Psoas muscle (tissue), 8 donors: Measurements from ENCODE around the gene CDK14. TPM values are rescaled to one million over a fixed set of nuclear protein-coding genes. Genes with fewer than 3 reads are reported as not detected.

Source experiments
- ATAC-seq, 4 donors: fragments of 200-7000 bp; cut with Tn5 transposase; one replicate each; pipeline ENCODE4 v1.9.1; 2020; ENCODE audit warnings: moderate library complexity in 3 of 4, mild to moderate bottlenecking in 2 of 4
- DNase-seq, 2 donors: peaks; one replicate each; pipeline ENCODE4 v3.0.0-alpha.2; 2020
- H3K27ac ChIP-seq: fragments of 200-600 bp; one replicate; pipeline ENCODE4 v1.8.0; 2022
- H3K27me3 ChIP-seq, 3 donors: fragments of 200-600 bp in 1 of 3; one replicate each; pipeline versions ENCODE4 v1.6.1 to v1.8.0; 2013 to 2022; ENCODE audit warnings: low read length in 2 of 3, mild to moderate bottlenecking in 2 of 3, moderate library complexity in 1 of 3; ENCODE audit not compliant: insufficient read depth in 3 of 3
- H3K36me3 ChIP-seq, 2 donors: fragments of 200-600 bp in 1 of 2; one replicate each; pipeline versions ENCODE4 v1.6.1 to v1.8.0; 2013 to 2022; ENCODE audit warnings: low read depth in 1 of 2, mild to moderate bottlenecking in 1 of 2, moderate library complexity in 1 of 2; ENCODE audit not compliant: insufficient read depth in 1 of 2
- H3K4me1 ChIP-seq: fragments of 200-600 bp; one replicate; pipeline ENCODE4 v1.8.0; 2022
- H3K4me3 ChIP-seq: fragments of 200-600 bp; one replicate; pipeline ENCODE4 v1.8.0; 2022; ENCODE audit warnings: mild to moderate bottlenecking
- H3K9me3 ChIP-seq: fragments of 200-600 bp; one replicate; pipeline ENCODE4 v1.8.0; 2022
- CTCF ChIP-seq: fragments of 200-600 bp; IDR thresholded peaks from one replicate; pipeline ENCODE4 v1.8.0; 2022; ENCODE audit warnings: antibody characterized with exemption
- WGBS, 3 donors: extraction: QIAGEN DNeasy Blood & Tissue Kit; methylation state at CpG; one replicate each; pipeline versions ENCODE4 v1.1.6 to v1.1.7; 2013; 5-methylcytosine and 5-hydroxymethylcytosine counted together
- intact Hi-C, 2 donors: fragments of 100-400 bp; cut with DNase I; formaldehyde crosslinking; loops; one replicate each; pipeline versions ENCODE4 v1.11.0 to v1.14.2; 2022
- polyA plus RNA-seq, 3 donors: library from polyadenylated mRNA; stranded (reverse); fragments of 200-250 nt; gene quantifications; one replicate each; pipeline ENCODE4 v1.2.3, GENCODE V29; 2013
- total RNA-seq, 4 donors: library from RNA; stranded (reverse); fragmentation: NEBNext Ultra II Directional in 2 of 4; extraction: Animal tissue kit (Norgen Biotek cat#: 25700) in 2 of 4; gene quantifications; one replicate each; pipeline versions ENCODE4 v1.2.1 to v1.2.4, GENCODE V29; 2021 to 2023
- donor health status: healthy with polysubstance abuse.
- donor health status: DM: no; HTN: no; CAD: no; lungs with moderate emphysema.
- donor health status: Bipolar disorder and iron deficiency.
- donor health status: healthy.
- donor health status: DM: yes; HTN: yes; CAD: no.
- donor health status: DM: no; HTN: no; CAD: no.
- donor health status: DM: no; HTN: no; CAD: no.
- donor health status: DM: yes; HTN: yes; CAD: no.

Gene CDK14
- total and polyA plus RNA-seq, 7 donors: 1.7 to 16.6 (median 10.6) TPM

- 92 to 96% (median 93%) methylated on average over 3 of the region's 3 CpGs for WGBS, 3 donors
- no peak for TF ChIP-seq CTCF
- intact Hi-C loops: loop anchor here (10.0 kb wide), 3 partner anchors 184 to 804 kb away; partner anchors contain the start of genes FZD1 (in 1 of the 2) and MTERF1 (in 1 of the 2)
- no peak for DNase-seq
- no peak overlapping the region for H3K4me3 ChIP-seq
- H3K4me1 ChIP-seq: peaks cover 10% of the 10 kb centered on the region
- no peaks in the 10 kb centered on the region for H3K27me3 ChIP-seq
- H3K36me3 ChIP-seq: no peaks in the 10 kb centered on the region
- H3K9me3 ChIP-seq: no peaks in the 10 kb centered on the region
- no peak overlapping the region for H3K27ac ChIP-seq
- ATAC-seq: no peak
These were observed 484.2 kb downstream of the CDK14 start for GRCh38 chr7:91080351-91080750.

GRCh38 chr7:91082038-91082437, 485.9 kb downstream of the CDK14 start:
- Histone ChIP-seq H3K9me3 (no peaks in the 10 kb centered on the region), H3K27me3 (no peaks in the 10 kb centered on the region), H3K4me3 (no peak overlapping the region), H3K27ac (no peak overlapping the region), H3K4me1 (peaks cover 10% of the 10 kb centered on the region), H3K36me3 (no peaks in the 10 kb centered on the region)
- WGBS, 3 donors: 23 to 38% (median 28%) methylated on average over 3 of the region's 3 CpGs
- TF ChIP-seq CTCF: no peak
- intact Hi-C loops: loop anchor here (10.0 kb wide), 3 partner anchors 183 to 803 kb away; partner anchors contain the start of genes FZD1 (in 1 of the 2) and MTERF1 (in 1 of the 2)
- DNase-seq (no peak), ATAC-seq (no peak)

GRCh38 chr7:91082852-91083495, 486.9 kb downstream of the CDK14 start:
- Histone ChIP-seq H3K4me3 (no peak overlapping the region), H3K9me3 (no peaks in the 10 kb centered on the region), H3K27me3 (no peaks in the 10 kb centered on the region), H3K36me3 (no peaks in the 10 kb centered on the region), H3K4me1 (peaks cover 10% of the 10 kb centered on the region), H3K27ac (no peak overlapping the region)
- TF ChIP-seq CTCF: peak; percentile 40
- ATAC-seq (no peak), DNase-seq (no peak)
- 61 to 68% (median 64%) methylated on average over 2 of the region's 2 CpGs for WGBS, 3 donors
- intact Hi-C loops: loop anchor here (10.0 kb wide), 3 partner anchors 182 to 802 kb away; partner anchors contain the start of genes FZD1 (in 1 of the 2) and MTERF1 (in 1 of the 2)

- DNase-seq (no peak), ATAC-seq (no peak)
- Histone ChIP-seq H3K27me3 (no peaks in the 10 kb centered on the region), H3K27ac (no peak overlapping the region), H3K9me3 (no peaks in the 10 kb centered on the region), H3K4me3 (no peak overlapping the region), H3K4me1 (peaks cover 10% of the 10 kb centered on the region), H3K36me3 (no peaks in the 10 kb centered on the region)
- TF ChIP-seq CTCF: no peak
- WGBS, 3 donors: 52 to 55% (median 53%) methylated on average over 3 of the region's 3 CpGs
- intact Hi-C loops: loop anchor here (10.0 kb wide), 3 partner anchors 181 to 801 kb away; partner anchors contain the start of genes FZD1 (in 1 of the 2) and MTERF1 (in 1 of the 2)
These were observed 487.9 kb downstream of the CDK14 start for GRCh38 chr7:91083855-91084644.
